ENCODE data around the gene ADAMTSL2. TPM values are rescaled to one million over a fixed set of nuclear protein-coding genes. Genes with fewer than 3 reads are reported as not detected.

ADAMTSL2 gene
- total RNA-seq, 1 donor from 2014 or later, result 0.54 TPM

- H3K27me3 ChIP-seq (ENCODE audit: control insufficient read depth, insufficient read depth, low read length), result peaks cover 45% of the 10 kb centered on the region
- no peaks in the 10 kb centered on the region for H3K36me3 ChIP-seq (ENCODE audit: control insufficient read depth, insufficient read depth, low read length)
- no peak for DNase-seq (ENCODE audit: low read depth)
- H3K4me3 ChIP-seq (ENCODE audit: low read depth, low read length), result no peak overlapping the region
- no peak for TF ChIP-seq CTCF (IDR thresholded peaks at IDR 0.05; ENCODE audit: insufficient read depth, low read length, poor library complexity, severe bottlenecking)
Measured at GRCh38 chr9:133518706-133519449, 15.6 kb upstream of the ADAMTSL2 start.

GRCh38 chr9:133519693-133520092, 14.8 kb upstream of the ADAMTSL2 start:
- peaks cover 50% of the 10 kb centered on the region for H3K27me3 ChIP-seq (ENCODE audit: control insufficient read depth, insufficient read depth, low read length)
- H3K4me3 ChIP-seq (ENCODE audit: low read depth, low read length), result no peak overlapping the region
- TF ChIP-seq CTCF (IDR thresholded peaks at IDR 0.05; ENCODE audit: insufficient read depth, low read length, poor library complexity, severe bottlenecking), result no peak
- H3K36me3 ChIP-seq (ENCODE audit: control insufficient read depth, insufficient read depth, low read length), result no peaks in the 10 kb centered on the region
- DNase-seq (ENCODE audit: low read depth), result no peak

GRCh38 chr9:133520121-133520835, 14.2 kb upstream of the ADAMTSL2 start:
- TF ChIP-seq CTCF (IDR thresholded peaks at IDR 0.05; ENCODE audit: insufficient read depth, low read length, poor library complexity, severe bottlenecking), result no peak
- no peaks in the 10 kb centered on the region for H3K36me3 ChIP-seq (ENCODE audit: control insufficient read depth, insufficient read depth, low read length)
- H3K27me3 ChIP-seq (ENCODE audit: control insufficient read depth, insufficient read depth, low read length), result peaks cover 47% of the 10 kb centered on the region
- no peak for DNase-seq (ENCODE audit: low read depth)
- no peak overlapping the region for H3K4me3 ChIP-seq (ENCODE audit: low read depth, low read length)

GRCh38 chr9:133521122-133522072, 13.1 kb upstream of the ADAMTSL2 start:
- no peak for DNase-seq (ENCODE audit: low read depth)
- no peak for TF ChIP-seq CTCF (IDR thresholded peaks at IDR 0.05; ENCODE audit: insufficient read depth, low read length, poor library complexity, severe bottlenecking)
- peaks cover 55% of the 10 kb centered on the region for H3K27me3 ChIP-seq (ENCODE audit: control insufficient read depth, insufficient read depth, low read length)

GRCh38 chr9:133522073-133522910, 12.2 kb upstream of the ADAMTSL2 start:
- H3K36me3 ChIP-seq (ENCODE audit: control insufficient read depth, insufficient read depth, low read length), result no peaks in the 10 kb centered on the region
- no peak for DNase-seq (ENCODE audit: low read depth)
- TF ChIP-seq CTCF (IDR thresholded peaks at IDR 0.05; ENCODE audit: insufficient read depth, low read length, poor library complexity, severe bottlenecking), result no peak
- peaks cover 61% of the 10 kb centered on the region for H3K27me3 ChIP-seq (ENCODE audit: control insufficient read depth, insufficient read depth, low read length)
- H3K4me3 ChIP-seq (ENCODE audit: low read depth, low read length), result no peak overlapping the region

More at GRCh38 chr9:133521122-133522072, 13.1 kb upstream of the ADAMTSL2 start:
- H3K36me3 ChIP-seq (ENCODE audit: control insufficient read depth, insufficient read depth, low read length), result no peaks in the 10 kb centered on the region
- H3K4me3 ChIP-seq (ENCODE audit: low read depth, low read length), result no peak overlapping the region

Data from kidney epithelial cell (primary cell).